ENCODE results near the gene FCHSD2.
A peak's percentile ranks its signal among the peaks of the same experiment; 100 is the strongest.
"Not testable (repeated sequence)": the region's sequence is repeated elsewhere in the genome, so short reads cannot be mapped to it uniquely, and the experiment has no call there.

Gene FCHSD2

GRCh38 chr11:73003088-73003487, 139.0 kb downstream of the FCHSD2 start:
- DNase-seq, result no peak

- DNase-seq, result no peak
Measured at GRCh38 chr11:73002214-73002613, 139.9 kb downstream of the FCHSD2 start.

- peak in 1 of 14 donors; percentile 4 for DNase-seq
Measured at GRCh38 chr11:73001615-73002014, 140.5 kb downstream of the FCHSD2 start.

GRCh38 chr11:72998676-72999075, 143.4 kb downstream of the FCHSD2 start:
- no peak for DNase-seq

GRCh38 chr11:72996959-72997358, 145.2 kb downstream of the FCHSD2 start:
- no peak for DNase-seq

GRCh38 chr11:72989727-72990126, 152.4 kb downstream of the FCHSD2 start:
- DNase-seq, result no peak

GRCh38 chr11:72988821-72989220, 153.3 kb downstream of the FCHSD2 start:
- DNase-seq, result no peak

- DNase-seq, result no peak
Measured at GRCh38 chr11:72985645-72986044, 156.5 kb downstream of the FCHSD2 start.

GRCh38 chr11:72984453-72985077, 157.6 kb downstream of the FCHSD2 start:
- DNase-seq, result no peak

- DNase-seq, result no peak
Measured at GRCh38 chr11:72983560-72983959, 158.6 kb downstream of the FCHSD2 start.

- no peak for DNase-seq
Measured at GRCh38 chr11:72981971-72982685, 160.0 kb downstream of the FCHSD2 start.

- DNase-seq, result no peak
Measured at GRCh38 chr11:72981080-72981479, 161.0 kb downstream of the FCHSD2 start.

- not testable (repeated sequence) for DNase-seq
Measured at GRCh38 chr11:72977782-72978181, 164.3 kb downstream of the FCHSD2 start.

GRCh38 chr11:72976522-72976892, 165.6 kb downstream of the FCHSD2 start:
- not testable (repeated sequence) for DNase-seq

- DNase-seq, result no peak
Measured at GRCh38 chr11:72975778-72976521, 166.2 kb downstream of the FCHSD2 start.

GRCh38 chr11:72974487-72975205, 167.5 kb downstream of the FCHSD2 start:
- no peak for DNase-seq

- DNase-seq, result no peak
Measured at GRCh38 chr11:72972496-72973128, 169.5 kb downstream of the FCHSD2 start.

GRCh38 chr11:72971192-72971967, 170.7 kb downstream of the FCHSD2 start:
- DNase-seq, result no peak

- DNase-seq, result no peak
Measured at GRCh38 chr11:72970557-72971118, 171.5 kb downstream of the FCHSD2 start.

- DNase-seq, result no peak
Measured at GRCh38 chr11:72969894-72970335, 172.2 kb downstream of the FCHSD2 start.

GRCh38 chr11:72968390-72968789, 173.7 kb downstream of the FCHSD2 start:
- DNase-seq, result no peak
